ENCODE measurements around the gene GHSR.

GHSR gene

GRCh38 chr3:172415323-172415722 is 32.9 kb downstream of the GHSR start:
- no peaks in the 10 kb centered on the region for H3K36me3 ChIP-seq (replicated peaks)
- no peak for DNase-seq
- no peaks in the 10 kb centered on the region for H3K27me3 ChIP-seq (replicated peaks)
- no peak overlapping the region for H3K4me3 ChIP-seq (ENCODE audit: low read depth, low read length)
- in situ Hi-C loops (cut with HindIII; ENCODE audit: low pct_ligation_motif_present, low sequenced_read_pairs) = no loop called here
- no peak overlapping the region for H3K27ac ChIP-seq
- no peak for TF ChIP-seq CTCF (IDR thresholded peaks at IDR 0.05; ENCODE audit: low read depth, low read length, missing control alignments)

DNA sequence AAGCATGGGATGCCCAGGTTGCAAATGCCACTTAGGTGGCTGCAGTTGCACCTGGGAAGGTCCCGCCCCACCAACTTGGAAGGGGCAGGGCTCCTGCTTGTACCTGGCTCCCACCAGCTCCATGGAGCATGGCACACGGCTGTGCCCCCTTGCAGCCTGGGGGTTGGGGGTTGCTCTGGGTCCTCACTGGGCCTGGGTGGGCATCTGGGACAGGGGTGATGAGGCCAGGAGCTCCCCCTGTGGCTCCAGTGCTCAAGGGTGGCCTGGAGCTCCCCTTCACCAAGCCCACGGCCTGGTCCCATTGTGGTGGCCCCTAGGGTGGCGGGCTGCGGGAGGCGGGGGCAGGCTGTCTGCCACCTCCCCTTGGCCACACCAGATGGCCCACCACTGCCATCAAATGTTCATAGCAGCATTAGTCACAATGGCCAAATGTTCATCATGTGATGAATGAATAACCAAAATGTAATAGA is 36.7 kb downstream of the GHSR start:
- Histone ChIP-seq H3K4me3 (ENCODE audit: low read depth, low read length) (no peak overlapping the region), H3K27ac (no peak overlapping the region), H3K36me3 (replicated peaks) (no peaks in the 10 kb centered on the region), H3K27me3 (replicated peaks) (no peaks in the 10 kb centered on the region)
- TF ChIP-seq CTCF (IDR thresholded peaks at IDR 0.05; ENCODE audit: low read depth, low read length, missing control alignments) = no peak
- in situ Hi-C loops (cut with HindIII; ENCODE audit: low pct_ligation_motif_present, low sequenced_read_pairs) = no loop called here
- no peak for DNase-seq

GRCh38 chr3:172410702-172411477 is 37.4 kb downstream of the GHSR start:
- H3K27me3 ChIP-seq (replicated peaks) = no peaks in the 10 kb centered on the region
- H3K4me3 ChIP-seq (ENCODE audit: low read depth, low read length) = no peak overlapping the region
- in situ Hi-C loops (cut with HindIII; ENCODE audit: low pct_ligation_motif_present, low sequenced_read_pairs) = no loop called here
- H3K36me3 ChIP-seq (replicated peaks) = no peaks in the 10 kb centered on the region
- no peak for DNase-seq
- H3K27ac ChIP-seq = no peak overlapping the region
- no peak for TF ChIP-seq CTCF (IDR thresholded peaks at IDR 0.05; ENCODE audit: low read depth, low read length, missing control alignments)

GRCh38 chr3:172407872-172408271 is 40.4 kb downstream of the GHSR start:
- TF ChIP-seq CTCF (IDR thresholded peaks at IDR 0.05; ENCODE audit: low read depth, low read length, missing control alignments) = no peak
- no peak overlapping the region for H3K27ac ChIP-seq
- DNase-seq = no peak
- H3K27me3 ChIP-seq (replicated peaks) = no peaks in the 10 kb centered on the region
- H3K4me3 ChIP-seq (ENCODE audit: low read depth, low read length) = no peak overlapping the region
- peaks cover 4% of the 10 kb centered on the region for H3K36me3 ChIP-seq (replicated peaks)
- in situ Hi-C loops (cut with HindIII; ENCODE audit: low pct_ligation_motif_present, low sequenced_read_pairs) = no loop called here

DNA sequence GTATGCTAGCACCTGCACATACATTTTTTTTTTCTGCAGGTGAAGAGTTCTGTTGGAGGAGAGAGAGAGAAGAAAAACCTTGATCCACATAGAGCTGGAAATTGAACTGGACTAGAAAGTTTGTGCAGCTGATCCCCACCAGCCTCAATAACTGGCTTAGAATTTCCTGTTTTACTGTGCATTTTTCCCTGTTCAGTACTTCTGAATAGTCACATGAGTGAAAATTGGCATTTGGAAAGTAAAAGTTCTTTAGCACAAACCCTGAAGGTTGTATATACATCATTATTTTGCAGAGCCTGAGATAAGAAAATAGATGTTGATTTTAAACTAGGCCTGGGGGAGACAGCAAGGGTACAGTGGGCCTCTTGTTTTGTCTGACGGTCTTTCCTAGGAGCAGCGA is 42.3 kb downstream of the GHSR start:
- no peak overlapping the region for H3K4me3 ChIP-seq (ENCODE audit: low read depth, low read length)
- H3K36me3 ChIP-seq (replicated peaks) = peaks cover 16% of the 10 kb centered on the region
- no peak overlapping the region for H3K27ac ChIP-seq
- no peak for DNase-seq
- TF ChIP-seq CTCF (IDR thresholded peaks at IDR 0.05; ENCODE audit: low read depth, low read length, missing control alignments) = no peak
- in situ Hi-C loops (cut with HindIII; ENCODE audit: low pct_ligation_motif_present, low sequenced_read_pairs) = no loop called here
- H3K27me3 ChIP-seq (replicated peaks) = no peaks in the 10 kb centered on the region
